Measurements from ENCODE around the gene TCF7L1.

Gene TCF7L1

DNA sequence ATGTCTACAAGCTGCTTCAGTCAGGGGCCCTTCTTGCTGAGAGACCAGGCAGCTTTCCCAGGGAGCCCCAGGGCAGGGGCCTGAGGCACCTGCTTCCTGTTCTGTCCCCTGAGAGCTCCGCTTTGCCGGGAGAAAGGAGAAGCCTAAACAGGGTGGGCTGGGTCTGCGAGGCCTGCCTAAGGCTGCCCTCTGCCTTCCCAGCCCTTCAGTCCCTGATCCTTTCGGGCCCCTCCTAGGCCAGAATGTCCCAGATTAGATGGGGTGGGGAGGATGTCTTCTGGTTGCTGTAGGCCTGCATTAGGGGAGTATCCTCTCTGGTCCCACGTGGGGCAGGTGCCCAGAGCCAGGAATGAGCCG is 122.2 kb downstream of the TCF7L1 start:
- no peak for DNase-seq

DNA sequence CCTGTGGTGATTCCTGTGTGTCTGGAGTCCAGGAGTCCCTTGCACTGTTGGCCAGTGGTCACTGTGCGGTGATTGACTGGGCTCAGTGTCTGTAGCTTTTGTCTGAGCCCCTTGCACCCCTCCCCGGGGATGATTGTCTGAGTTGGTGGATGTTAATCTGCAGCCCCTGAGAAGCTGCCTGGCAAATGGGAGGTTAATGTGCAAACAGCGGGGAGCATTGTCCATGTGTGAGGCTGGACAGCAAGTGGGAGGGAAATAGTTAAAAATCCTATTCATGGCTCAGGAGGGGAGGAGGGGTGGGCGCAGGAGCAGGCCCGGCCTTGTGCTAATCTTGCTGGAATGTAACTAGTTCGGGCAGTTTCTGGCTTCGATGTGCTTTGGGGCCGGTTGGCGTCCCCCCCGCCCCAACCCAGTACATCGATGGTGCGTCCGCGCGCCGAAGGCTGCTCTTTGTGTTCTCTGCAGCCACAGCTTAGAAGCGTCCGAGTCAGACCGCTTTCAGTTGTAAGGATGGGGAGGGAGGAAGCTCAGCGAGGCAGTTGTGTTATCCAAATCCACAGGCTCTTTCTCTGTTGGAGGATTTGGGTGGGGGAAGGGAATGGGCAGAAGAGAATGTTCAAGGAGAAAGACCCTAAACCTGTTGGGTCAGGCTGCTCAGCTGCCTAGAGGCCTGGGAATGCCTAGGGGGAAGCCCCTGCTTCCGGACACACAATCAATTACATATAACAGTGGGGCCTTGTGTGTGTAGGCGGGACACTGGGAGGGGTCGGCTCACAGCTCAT is 122.8 kb downstream of the TCF7L1 start:
- no peak for DNase-seq

DNA sequence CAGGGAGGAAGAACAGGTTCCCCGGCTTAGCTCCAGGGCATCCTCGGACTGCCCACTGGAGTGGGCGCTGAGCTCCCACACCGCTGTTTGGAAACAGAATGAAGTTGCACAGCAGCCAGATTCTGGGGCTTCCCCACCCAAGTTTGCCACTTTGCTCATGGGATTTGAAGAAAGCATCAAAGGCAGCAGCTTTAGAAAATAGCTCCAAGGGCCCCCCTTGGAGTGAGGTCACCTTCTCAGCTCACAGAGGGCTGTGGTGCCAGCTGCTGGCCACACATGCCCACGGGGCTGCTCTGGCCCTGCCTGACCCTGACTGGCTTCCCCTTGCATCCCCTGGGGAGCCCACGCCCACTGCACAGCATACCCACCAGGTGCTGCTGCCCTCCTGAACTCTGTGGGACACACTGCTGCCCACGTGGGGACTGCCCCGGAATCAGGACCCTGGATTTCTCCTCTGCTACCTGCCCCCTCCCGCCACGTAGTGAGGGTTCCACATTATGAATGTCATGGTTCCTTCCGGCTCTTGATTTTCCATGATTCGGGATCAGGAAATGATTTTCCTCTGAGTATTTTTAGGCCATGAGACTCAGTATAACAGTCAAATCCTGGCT is 124.3 kb downstream of the TCF7L1 start:
- peak in 2 of 4 experiments; percentile 23 to 33 for DNase-seq

DNA sequence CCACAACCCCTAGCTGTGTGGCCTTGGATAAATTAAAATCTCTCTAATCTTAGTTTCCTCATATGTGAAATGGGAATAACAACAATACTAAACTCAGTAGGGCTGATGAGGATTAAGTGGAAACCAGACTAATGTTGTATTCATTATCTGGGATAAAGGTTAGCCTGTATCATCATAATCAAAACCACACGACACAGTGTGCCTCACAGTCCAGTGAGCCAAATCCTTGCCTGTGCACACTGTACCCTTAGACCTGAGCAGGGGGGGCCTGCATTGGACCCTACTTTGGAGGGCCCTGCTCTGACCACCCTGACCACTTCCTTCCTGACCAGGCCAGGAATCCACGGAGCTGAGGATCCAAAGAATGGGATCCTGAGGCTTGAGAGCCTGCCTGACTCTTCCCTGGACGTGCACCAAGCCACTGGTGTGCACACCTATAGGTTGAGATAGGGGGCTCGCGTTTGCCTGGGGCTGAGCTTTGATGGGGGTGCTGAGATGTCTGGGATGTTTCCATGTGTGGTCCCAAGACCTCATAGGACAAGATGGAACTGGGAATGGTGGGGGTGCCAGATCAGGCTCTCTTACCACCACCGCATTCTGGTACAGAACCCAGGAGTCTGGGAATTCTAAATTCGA is 124.9 kb downstream of the TCF7L1 start:
- DNase-seq, result no peak

DNA sequence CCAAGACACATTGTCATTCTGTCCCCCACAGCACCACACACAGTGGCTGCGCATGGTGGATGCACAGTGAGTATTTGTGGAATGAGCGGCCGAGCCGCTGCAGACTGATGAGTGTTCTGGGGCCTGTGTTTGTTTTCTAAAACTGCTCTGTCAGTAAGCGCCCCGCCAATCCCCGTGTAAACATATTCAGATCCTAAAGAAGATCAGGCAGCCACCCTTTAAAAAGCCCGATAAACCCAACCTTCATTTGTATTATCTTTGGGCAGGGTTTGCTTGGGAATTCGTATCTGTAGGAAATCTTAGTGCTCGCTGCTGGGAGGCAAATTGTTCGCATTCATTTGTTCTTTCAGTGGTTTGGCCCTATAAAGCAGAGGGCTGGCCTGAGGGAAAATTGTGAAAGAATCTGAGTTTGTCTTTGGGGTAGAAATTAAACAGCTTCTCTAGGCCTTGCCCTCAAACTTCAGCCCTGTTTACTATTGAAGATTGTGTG is 126.0 kb downstream of the TCF7L1 start:
- DNase-seq, result no peak

DNA sequence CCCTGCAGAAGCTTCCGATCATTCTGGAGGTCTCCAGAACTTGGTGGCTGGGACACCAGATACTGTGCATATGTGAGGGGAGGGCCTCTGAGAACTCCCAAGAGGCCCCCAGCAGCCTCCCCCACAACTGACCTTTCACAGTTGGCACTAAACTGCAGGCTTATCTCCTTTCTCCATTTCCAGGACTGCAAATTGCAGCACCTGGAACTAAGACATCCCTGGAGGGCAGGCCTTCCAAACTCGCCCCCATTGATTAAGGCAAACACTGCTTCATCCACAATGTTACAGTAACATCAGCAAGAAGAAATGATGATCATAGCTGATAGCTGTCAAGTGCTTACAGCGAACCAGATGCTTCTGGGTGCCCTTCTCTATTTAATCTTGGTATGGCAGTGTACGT is 126.7 kb downstream of the TCF7L1 start:
- no peak for DNase-seq

DNA sequence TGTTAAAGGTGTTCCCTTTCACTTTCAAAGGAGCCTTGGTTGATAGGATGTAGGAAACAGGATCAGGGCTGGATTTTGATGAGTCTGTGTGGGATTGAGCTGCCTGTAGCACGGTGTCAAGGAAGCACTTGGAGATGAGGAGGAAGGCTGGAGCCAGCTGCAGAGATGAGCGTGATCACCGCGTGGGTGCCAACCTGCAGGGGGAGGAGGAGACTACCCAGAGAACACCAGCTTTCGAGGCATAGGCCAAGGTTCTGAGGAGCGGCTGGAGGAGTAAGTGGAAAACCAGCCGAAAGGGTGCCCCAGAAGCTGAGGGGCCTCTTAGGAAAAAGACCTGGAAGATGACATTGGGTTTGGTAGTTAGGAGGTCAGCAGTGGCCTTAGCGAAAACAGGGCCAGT is 130.4 kb downstream of the TCF7L1 start:
- DNase-seq, result no peak

DNA sequence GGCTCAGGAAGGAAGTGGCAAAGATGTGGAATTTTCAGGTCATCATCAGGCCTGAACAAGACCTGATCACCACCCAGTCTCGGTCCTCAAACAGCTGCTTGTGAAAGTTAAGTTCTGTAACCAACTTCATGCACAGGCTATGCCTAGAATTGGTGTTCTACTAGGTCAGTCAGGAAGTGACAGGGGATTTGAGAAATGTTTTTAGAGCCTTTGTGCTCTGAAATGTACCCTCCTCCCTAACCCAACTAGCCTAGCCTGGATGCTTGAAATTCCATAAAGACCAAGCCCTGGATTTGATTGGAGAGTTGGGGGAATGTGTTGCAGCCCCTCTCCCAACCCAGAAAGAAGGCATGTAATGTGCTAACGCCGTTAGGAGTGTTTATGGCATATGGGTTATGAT is 131.3 kb downstream of the TCF7L1 start:
- DNase-seq, result no peak

DNA sequence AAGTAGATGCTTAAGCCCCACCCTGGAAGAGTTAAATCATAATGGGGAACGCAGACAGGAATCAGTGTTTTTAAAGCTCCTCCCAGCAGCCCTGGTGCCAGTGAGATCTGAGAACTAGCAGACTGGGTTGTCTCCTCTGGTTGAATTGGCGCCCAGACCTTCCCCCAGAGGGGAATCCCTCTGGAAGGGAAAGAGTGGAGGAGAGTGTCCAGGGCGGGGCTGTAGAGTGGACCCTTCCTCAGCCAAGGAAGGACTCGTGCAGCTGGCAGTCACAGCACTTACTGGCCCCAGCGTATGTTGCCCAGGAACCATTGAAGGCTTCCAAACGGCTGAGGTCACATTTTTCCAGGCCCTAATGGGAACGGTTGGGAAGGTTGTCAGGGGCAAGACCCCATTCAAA is 132.1 kb downstream of the TCF7L1 start:
- DNase-seq, result no peak

DNA sequence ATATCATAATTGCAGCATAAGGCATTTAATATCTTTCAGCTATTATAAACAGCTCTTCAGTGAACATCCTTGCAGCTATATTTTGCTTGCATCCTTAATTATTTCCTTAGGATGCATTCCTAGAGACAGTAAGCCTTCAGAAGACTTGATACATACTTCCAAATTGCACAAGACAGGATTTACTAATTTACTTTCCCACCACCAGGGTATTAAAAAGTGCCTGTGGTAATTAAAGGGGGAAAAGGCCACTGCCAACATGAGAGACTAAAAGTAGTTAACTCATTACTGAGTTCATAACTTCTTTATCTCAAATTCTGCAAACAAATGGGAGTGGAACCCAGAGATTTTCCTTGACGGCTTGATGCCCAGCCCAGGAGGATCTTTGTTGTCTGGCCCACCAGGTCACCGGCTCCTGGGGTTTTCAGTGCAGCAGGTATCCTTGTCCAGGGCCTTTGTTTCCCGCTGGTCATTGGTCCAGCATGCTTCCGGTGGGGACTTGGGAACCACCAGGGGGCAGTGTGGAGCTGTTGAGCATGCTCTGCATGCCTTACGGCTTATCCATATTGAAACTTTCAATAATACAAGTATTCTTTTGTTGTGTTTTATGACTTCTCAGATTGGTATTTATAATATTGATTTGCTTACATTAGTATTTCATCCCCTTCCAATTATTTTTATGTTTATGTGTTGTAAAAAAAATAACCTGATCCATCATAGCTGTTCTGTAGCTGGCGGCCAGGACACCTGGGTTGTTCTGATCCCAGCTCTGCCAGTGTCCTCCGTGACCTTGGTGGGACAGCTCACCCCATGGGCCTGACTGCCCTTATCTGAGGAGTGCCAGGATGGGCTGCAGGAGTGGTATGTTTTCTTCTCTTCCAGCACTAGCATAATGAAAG is 133.2 kb downstream of the TCF7L1 start:
- peak; percentile 75 to 92 (median 88) for DNase-seq

DNA sequence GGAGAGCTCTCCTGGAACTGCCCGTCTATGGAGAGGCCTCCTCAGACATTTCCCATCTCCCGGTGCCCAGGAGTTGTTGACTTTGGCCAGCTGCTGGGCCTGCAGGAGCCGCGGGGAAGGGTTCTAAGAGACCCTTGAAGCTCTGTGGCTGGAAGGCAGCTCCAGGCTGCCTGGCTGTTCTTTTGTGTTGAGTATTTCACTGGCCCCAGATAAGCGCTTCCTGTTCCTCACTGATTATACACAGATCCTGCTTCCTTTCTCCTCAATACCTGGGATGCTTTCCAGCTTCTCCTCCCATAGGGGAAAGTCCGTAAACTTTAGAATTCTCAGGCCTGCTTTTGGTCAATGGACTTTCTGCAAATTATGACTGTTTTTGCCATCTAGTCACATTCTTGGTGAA is 136.8 kb downstream of the TCF7L1 start:
- no peak for DNase-seq

DNA sequence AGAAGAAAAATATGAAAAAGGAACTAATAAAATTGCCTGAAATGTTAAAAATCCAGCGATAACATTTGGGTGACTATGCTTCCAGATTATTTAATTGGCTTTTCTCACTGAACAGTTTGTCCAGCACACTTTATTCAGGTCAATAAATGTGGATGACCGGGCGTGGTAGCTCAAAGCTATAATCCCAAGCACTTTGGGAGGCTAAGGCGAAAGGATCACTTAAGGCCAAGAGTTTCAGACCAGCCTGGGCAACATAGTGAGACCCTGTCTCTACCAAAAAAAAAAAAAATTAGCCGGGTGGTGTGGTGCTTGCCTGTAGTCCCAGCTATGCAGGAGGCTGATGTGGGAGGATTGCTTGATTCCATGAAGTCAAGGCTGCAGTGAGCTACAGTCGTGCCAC is 139.2 kb downstream of the TCF7L1 start:
- no peak for DNase-seq

DNA sequence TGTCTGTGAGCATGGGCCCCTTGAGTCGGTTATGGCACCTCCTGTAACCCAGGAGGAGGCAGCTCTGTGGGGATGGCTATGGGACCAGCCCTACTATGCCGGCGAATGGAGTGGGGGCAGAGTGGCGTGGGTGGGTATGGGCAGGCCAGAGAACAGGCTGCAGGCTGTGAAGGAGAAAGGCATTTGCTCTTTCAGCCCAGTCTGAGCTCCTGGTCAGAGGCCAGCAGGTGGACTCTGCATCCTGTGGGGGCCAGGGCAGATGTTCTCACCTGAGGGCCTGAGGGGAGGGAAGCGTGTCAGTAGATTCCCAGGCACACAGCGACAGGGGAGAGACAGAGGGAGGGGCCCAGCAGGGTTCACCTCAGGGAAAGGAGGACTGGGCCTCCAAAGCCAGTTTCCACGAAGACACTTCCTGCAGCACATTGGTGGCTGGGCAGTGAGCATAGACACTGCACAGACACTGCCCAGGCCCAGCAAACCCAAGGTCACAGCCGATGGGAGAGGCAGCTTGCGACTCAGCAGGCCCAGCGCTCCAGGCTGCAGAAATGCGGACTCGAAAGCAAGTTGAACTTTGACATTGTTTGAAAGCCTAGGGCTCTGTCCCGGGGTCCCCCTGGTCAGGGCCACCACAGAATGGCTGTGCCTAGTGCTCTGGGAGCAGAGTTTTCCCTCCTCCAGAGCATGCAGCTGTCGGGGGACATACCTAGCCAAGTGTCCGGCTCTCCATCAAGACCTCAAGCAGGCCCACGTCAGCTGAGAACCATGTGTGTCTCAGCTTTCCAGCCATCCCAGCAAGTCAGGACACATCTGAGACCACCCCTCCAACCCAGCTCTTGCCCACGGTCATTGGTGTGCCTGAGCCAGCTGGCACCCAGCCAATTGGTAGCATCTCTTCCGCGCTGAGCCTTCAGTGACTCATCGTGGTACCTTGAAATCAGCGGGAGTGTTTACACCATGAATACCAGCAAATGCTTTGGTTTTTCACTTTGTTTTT is 140.8 kb downstream of the TCF7L1 start:
- no peak for DNase-seq

DNA sequence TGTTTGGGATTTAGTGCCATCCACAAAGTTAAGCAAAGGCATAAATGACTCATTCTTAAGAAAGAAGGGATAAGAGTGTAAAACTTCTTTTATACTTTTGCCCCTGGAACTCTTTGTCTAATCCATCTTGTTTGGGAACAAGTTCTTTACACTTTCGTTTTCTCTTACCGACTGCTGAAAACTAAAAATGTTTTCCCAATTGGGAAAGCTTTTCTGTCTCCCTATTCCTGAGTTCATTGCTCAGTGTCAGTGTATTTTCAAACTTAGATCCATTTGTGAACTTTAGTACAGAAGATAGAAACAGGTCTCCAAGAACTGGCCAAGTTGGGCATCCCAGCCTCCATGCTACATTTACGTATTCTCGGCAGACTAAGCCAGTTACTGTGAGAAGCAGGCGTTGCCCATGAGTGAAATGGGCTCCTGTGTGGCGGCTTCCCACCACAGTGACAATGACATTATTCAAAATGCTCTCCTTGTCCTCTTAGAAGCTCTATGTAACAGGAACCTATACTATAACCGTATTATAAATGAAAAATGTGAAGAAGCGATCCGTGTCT is 142.9 kb downstream of the TCF7L1 start:
- DNase-seq, result no peak

DNA sequence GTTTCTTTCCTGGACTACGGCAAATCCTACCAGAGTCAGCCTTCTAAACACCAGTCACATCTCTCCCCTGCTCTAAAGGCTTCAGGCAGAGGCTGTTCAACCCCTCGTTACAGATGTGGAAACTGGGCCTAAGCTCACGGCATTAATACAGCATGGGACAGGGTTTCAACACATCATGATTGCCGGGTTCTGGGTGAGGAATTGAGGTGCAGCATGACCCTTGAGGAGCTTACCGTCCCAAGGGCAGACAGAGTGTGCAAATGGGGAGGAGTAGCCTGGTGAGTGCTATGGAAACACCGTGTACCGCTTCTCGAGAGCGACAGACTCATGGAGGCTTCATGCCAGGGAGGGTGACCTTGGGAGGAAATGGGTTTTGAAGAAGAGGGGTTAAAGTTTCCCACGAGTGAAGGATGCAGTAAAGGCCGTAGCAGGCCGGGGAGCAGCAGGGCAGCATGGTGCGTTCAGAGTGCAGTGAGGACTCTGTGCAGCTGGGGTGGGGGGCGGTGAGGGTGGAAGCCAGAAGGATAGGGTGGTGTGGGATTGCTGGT is 143.5 kb downstream of the TCF7L1 start:
- no peak for DNase-seq

DNA sequence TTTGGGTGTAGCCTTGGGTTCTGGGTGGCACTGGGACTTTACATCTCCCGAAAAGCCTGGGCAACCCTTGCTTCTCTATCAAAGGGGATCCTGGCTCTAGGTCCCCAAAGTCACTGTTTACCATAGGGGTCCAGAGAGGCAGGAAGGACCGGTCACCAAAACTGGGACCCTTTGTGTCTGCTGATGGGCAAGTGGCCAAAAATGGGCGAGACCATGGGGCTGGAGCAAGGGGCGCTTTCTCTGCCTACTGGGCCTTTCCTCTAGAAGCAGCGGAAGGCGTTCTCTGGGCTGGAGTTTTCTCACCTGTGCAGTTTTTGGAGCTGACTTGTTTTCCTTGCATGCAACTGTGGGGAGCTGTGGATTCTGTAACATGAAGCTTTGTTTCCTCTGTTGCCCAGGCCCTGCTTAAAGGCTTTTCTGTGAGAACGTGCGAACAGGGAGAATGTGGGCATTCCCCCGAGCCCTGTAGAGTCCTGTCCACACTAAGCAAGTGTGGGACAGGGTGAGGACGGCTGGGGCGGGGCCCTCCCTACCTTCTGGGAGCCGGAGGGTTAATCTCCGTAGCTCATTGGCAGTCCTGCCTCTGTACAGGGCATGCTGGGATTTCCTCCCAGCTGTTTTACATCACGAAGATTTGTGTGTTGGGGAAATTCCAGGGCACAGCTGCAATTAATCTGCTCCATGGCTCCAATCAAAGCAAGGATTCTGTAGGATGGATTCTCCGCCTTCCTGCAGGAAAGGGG is 144.4 kb downstream of the TCF7L1 start:
- no peak for DNase-seq

DNA sequence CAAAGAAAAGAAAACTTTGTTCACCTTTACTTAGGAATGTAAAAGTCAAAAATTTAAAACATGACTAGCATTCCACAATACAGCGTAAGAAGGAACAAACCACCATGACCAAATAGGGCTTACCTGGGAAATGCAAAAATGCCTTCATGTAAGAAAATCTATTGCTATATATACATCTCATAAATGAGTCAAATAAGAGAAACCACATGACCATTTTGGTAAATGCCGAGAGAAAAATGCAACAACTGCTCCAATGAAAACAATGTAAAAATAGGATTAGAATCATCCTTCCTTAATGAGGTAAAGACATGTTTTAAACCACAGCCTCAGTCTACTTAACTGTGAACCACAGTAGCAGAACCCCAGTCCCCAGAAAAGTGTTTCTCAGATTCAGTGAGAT is 145.2 kb downstream of the TCF7L1 start:
- no peak for DNase-seq

DNA sequence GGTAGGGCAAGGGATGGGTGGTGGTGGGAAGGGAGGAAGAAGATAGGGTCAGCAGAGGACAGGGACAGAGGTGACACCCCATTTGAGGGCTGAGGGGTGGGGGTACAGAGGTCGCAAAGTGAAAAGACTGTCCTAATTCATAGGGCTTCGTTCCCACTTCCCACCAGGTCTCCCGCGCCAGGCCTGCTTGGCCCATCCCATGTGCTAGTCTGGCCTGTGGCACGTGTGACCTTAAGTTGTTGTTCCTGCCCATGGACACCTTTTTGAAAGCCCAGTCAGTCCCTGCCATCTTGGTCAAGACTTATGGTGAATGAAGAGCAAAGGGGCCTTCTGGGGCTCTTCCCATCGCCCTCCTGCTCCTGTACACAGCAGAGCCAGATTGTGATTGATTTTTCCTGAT is 148.4 kb downstream of the TCF7L1 start:
- DNase-seq, result no peak

DNA sequence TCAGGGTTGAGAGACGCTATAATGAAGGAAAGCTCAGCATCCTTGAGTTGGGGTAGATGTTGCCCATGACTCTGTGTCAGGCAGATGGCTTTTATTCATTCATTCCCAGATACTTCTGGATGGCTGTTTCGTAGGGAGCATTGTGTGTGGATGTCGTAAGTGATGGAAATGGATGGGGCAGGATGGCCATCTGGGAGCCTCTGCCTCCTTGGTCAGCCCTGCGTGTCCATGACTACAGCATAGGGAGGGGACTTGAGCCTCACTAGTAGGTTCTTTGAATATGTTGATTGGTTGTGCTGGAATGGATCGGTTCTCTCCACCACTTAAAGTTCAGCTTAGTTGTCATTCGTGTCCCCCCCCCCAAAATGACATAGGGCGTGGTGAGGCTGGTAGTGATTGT is 149.7 kb downstream of the TCF7L1 start:
- no peak for DNase-seq

DNA sequence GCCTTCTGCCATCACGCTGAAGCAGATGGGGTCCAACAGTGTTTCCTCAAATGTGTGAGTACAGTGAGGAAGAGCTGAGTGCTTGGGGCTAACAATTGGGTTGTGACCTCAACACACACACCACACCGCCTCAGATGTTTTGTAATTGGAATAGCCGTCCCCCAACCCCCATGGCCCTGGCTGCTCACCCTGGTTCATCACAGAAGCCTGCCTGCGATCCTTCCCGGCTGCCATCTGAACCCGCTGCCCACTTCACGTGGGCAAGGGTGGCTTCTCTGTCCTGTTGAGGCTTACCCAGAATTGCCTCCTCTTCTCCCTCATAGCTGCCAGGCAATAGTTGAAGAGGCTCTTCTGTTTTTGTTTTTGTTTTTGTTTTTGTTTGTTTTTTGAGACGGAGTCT is 150.4 kb downstream of the TCF7L1 start:
- DNase-seq, result no peak

Measured in suppressor macrophage (primary cell).